Retinal pigment epithelial cell (primary cell): ENCODE data around the gene TPSAB1.
"Not testable (repeated sequence)": the region's sequence is repeated elsewhere in the genome, so short reads cannot be mapped to it uniquely, and the experiment has no call there.

Experiments
- DNase-seq: peaks from one replicate; pipeline ENCODE4 v3.0.0-alpha.2; 2010; ENCODE audit warnings: low read depth
- H3K4me3 ChIP-seq: 2 replicates; pipeline ENCODE4 v1.5.1; 2011; ENCODE audit warnings: mild to moderate bottlenecking, low read length, control low read depth, moderate library complexity
- TF ChIP-seq, protein P1 (sequence below): conservative IDR thresholded peaks from 2 replicates; pipeline ENCODE4 v1.5.1; 2011; ENCODE audit warnings: low read depth, low read length, control low read depth, inconsistent platforms

The TPSAB1 gene

DNA sequence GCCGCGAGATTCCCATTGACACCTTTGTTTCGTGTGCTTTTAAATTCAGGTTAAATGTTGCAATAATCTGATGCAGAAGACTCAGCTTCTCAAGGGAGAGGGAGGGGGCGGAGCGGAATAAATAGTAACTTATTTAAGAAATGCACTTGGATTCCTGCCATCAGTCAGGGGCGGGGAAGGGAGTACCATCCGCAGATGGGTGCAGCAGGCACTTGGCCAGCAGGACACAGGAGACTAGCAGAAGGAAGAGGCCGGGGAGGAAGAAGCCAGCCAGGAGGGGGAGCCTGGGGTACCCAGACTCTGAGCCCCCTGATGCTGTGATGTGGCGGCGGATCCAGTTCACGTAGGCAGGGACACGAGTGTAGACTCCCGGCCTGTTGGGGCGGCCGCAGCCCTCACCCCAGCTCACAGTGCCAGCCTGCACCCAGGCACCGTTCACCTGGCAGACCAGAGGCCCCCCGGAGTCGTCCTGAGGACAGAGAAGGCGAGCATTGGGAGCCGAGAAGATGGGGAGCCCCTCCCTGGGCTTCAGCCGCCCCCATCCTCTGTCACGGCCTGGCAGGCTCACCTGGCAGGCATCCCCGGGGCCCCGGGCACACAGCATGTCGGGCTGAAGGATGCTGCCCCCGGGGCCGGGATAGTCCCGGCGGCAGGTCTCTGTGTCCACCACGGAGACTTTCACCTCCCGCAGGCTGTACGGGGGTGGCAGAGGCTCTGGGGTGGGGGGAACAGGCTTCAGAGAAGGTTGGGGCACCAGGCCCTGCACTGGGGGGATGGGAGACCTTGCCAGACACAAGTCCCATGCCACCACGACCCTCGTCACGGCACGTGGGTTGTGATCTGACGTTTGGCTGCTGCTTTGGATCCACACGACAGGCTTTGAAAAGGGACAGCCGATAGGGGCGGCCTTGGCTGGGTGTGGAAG lies 18.6 kb upstream of the TPSAB1 start:
- H3K4me3 ChIP-seq, result no peak overlapping the region
- TF ChIP-seq, protein P1, sequence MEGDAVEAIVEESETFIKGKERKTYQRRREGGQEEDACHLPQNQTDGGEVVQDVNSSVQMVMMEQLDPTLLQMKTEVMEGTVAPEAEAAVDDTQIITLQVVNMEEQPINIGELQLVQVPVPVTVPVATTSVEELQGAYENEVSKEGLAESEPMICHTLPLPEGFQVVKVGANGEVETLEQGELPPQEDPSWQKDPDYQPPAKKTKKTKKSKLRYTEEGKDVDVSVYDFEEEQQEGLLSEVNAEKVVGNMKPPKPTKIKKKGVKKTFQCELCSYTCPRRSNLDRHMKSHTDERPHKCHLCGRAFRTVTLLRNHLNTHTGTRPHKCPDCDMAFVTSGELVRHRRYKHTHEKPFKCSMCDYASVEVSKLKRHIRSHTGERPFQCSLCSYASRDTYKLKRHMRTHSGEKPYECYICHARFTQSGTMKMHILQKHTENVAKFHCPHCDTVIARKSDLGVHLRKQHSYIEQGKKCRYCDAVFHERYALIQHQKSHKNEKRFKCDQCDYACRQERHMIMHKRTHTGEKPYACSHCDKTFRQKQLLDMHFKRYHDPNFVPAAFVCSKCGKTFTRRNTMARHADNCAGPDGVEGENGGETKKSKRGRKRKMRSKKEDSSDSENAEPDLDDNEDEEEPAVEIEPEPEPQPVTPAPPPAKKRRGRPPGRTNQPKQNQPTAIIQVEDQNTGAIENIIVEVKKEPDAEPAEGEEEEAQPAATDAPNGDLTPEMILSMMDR, result no peak
- DNase-seq, result no peak

GRCh38 chr16:1222553-1223354 lies 17.8 kb upstream of the TPSAB1 start:
- DNase-seq, result no peak
- TF ChIP-seq, protein P1, result no peak
- H3K4me3 ChIP-seq, result no peak overlapping the region

DNA sequence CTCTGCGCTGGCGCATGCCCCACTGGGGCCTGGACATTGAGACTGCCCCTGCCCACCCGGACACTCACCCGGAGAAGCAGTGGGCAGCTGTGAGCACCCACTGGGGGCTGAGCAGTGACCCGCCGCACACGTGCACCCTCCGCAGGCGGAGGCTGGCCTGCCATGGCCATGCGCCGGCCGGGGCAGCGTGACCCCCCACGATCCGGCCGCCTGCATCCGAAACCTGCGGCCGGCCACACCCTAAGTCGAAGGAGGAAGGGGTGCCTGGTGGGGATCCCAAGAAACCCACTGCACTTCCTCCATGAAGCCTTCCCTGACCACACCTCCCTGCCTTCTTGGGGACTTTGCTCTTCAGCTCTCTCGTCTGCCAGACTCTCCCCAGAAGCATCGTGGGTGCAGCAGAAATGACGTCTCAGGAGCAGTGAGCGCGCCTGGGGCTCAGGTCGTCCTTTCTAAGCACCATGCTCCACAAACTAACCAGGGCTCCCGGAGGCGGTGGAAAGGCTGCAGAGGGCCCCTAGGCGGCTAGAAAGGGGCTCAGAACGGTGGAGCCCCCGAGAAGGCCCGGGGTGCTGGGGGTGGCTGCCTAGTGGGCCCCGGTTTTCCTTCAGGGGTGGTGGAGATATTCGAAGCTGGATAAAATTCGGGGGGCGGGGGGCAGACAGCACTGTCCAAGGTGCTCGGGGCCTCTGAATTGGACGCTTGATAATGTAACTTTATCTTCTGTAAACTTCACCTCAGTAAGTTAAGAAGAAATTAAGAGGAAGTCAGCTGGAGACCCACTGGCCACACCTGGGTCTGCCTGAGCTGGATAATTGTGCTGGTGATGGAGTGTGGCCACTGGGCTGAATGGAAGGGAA lies 16.9 kb upstream of the TPSAB1 start:
- TF ChIP-seq, protein P1, result no peak
- H3K4me3 ChIP-seq, result no peak overlapping the region
- no peak for DNase-seq

DNA sequence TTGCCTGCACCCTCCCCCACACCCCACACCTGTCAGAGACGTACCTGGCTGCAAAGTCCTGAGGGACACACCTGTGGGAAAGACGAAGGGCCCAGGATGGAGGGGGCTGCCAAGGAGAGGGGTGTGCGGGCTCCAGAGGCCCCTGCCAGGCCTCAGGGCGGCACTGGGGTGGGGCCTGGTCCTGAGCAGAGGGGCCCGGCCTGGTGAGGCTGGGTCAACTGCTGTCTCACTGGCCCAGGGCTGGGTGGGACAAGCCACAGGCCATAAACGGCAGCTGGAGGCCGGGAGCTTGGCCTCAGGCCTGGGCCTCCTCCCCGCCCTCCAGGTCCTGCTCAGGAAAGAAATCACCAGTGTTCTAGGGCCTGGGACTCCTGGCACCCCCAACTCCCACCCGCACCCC lies 15.9 kb upstream of the TPSAB1 start:
- TF ChIP-seq, protein P1, result no peak
- H3K4me3 ChIP-seq, result no peak overlapping the region
- no peak for DNase-seq

- no peak within 1 kb of the TSS for H3K4me3 ChIP-seq
- TF ChIP-seq, protein P1, result no peak
- no peak for DNase-seq
Measured at GRCh38 chr16:1225051-1225451, 15.5 kb upstream of the TPSAB1 start, which contains the start of gene TPSG1. TPSG1 (minus strand) TSS chr16:1225268; CDS start chr16:1225252, 16 bp downstream.

DNA sequence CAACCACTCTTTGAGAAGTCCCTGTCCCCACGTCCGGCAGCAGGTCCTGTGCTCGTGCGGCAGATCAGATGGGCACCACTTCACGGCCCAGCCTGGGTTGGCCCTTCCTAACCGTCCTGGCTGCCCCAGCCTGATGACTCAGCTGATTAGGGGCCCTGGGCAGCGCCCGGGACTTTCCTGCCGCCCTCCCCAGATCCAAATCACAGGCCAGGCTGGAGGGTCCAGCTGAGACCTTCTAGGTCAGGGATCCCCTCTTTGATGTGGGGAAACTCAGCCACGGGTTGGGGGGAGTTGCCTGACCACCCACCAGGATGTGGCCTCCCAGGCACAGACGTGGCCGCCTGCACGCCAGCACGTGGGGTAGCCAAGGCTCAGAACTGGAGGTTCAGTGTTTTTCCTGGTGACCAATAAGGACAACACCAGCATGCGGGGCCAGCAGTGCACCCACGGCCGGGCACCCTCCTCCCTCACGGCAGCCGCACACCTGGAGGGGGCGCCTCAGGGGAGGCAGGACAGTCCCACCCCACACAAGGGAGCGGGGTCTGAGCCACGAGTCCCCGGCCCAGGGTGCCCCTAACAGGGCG lies 14.7 kb upstream of the TPSAB1 start:
- not testable (repeated sequence) for DNase-seq, H3K4me3 ChIP-seq

DNA sequence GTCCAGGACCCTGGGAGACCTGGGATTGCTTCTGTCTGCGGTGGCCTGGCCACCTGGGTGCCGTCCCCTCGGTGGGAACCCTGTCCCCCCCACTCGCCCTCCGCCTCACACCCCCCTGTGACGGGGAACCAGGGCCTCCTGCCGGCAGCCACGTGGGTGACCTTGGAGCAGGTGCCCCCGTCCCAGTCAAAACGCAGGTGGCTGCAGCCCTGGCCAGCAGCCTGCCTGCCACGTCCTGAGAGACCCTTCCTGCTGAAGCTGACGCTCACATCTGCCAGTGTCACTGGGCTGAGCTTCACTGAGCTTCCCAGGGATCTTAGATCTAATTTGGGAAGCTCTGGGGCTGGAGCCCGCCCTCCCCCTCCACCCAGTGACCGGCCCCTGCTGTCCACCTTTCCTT lies 13.8 kb upstream of the TPSAB1 start:
- DNase-seq, result not testable (repeated sequence)

GRCh38 chr16:1228227-1228626 lies 12.3 kb upstream of the TPSAB1 start:
- not testable (repeated sequence) for H3K4me3 ChIP-seq, DNase-seq

More for the DNA sequence above, 13.8 kb upstream of the TPSAB1 start:
- H3K4me3 ChIP-seq, result not testable (repeated sequence)

DNA sequence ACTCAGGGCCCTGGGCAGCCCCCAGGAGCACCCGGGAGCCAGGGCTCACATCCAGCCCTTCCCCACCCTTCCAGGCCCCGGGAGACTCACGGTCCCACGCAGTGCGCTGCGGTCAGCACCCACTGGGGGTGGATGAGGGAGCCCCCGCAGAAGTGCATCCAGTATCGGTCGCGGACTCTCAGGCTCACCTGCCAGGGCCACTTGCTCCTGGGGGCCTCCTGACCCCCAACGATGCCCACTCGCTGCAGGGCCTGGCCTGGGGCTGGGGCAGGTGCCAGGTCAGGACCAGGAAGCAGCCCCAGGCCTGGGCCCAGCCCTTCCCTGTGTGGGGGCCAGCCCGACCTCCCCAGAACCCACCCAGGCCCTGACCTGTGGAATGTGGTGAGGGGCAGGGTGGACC lies 11.0 kb upstream of the TPSAB1 start:
- H3K4me3 ChIP-seq, DNase-seq: not testable (repeated sequence)

- not testable (repeated sequence) for H3K4me3 ChIP-seq, DNase-seq
Measured at GRCh38 chr16:1230084-1230470, 10.4 kb upstream of the TPSAB1 start, which contains the start of gene TPSB2. TPSB2 (minus strand) TSS chr16:1230184; CDS start chr16:1229951, 233 bp downstream.

DNA sequence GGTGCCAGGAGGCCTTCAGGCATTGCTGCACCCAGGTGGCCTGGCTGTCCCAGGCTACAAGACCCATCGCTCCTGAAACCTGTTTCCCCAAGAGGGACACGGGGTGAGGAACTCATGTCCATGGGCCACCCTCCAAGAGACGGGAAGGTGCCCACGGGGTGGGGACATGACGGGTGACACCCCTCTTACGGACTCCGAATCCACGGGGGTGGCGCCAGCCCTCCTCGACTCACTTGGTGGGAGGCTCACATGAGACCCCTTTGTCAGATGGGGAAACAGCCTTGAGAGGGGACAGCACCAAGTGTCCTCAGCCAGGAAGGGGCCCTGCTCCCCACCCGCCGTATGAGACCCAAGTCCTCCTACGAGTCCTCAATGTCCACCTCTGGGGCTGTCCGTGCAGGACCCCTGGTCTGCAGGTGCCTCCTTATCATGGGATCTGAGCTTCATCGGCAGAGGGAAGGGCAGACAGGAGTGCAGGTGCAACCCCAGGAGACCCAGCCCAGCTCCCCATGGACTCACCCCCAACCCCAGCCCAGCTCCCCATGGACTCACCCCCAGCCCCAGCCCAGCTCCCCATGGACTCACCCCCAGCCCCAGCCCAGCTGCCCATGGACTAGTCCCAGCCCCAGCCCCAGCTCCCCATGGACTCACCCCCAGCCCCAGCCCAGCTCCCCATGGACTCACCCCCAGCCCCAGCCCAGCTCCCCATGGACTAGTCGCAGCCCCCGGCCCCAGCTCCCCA lies 9.9 kb upstream of the TPSAB1 start:
- H3K4me3 ChIP-seq, DNase-seq: not testable (repeated sequence)
